ENCODE measurements around the gene PLXNB2.

The PLXNB2 gene

DNA sequence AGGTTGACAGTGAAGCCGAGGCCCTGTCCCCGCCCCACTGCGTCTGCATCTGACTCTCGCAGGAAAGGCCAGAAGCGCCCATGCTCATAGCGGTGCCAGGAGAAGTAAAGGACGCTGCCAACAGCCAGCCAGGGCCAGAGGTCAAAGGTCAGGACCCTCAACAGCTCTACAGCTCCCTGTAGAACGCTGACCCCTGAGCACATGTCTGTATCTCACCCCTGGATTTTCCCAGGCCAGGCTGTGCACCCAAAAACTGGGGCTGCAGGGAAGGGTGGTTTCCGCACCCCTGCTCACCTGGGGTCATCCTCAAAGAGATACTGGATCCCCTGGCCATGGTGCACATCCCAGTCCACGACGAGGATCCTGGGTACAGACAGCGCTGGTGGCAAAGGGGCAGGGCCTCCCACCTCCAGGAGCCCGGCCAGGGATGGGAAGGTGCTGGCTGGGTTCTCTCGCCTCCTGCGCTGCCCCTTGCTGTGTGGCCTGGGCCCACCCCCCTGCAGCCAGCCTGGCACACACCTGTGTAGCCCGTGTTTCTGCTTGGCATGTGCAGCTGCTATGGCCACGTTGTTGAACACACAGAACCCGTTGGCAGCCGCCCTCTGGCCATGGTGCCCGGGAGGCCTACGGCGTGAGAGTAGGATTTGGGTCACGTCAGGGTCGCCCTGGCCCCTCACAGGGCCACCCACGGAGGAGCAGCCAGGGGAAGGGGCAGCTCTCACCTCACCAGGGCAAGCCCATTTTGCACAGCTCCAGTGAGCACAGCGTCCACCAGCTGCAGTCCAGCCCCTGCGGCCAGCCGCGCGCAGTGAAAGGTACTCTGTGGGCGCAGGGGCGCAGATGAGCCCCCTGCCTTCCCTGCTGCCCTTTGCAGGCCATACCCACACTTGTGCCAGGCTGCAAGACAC is 57.9 kb downstream of the PLXNB2 start:
- peak overlapping the region; percentile 88 for H3K27ac ChIP-seq
- TF ChIP-seq ZFX (IDR thresholded peaks at IDR 0.05): no peak
- TF ChIP-seq, protein P1, sequence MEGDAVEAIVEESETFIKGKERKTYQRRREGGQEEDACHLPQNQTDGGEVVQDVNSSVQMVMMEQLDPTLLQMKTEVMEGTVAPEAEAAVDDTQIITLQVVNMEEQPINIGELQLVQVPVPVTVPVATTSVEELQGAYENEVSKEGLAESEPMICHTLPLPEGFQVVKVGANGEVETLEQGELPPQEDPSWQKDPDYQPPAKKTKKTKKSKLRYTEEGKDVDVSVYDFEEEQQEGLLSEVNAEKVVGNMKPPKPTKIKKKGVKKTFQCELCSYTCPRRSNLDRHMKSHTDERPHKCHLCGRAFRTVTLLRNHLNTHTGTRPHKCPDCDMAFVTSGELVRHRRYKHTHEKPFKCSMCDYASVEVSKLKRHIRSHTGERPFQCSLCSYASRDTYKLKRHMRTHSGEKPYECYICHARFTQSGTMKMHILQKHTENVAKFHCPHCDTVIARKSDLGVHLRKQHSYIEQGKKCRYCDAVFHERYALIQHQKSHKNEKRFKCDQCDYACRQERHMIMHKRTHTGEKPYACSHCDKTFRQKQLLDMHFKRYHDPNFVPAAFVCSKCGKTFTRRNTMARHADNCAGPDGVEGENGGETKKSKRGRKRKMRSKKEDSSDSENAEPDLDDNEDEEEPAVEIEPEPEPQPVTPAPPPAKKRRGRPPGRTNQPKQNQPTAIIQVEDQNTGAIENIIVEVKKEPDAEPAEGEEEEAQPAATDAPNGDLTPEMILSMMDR (conservative IDR thresholded peaks at IDR 0.05): no peak

DNA sequence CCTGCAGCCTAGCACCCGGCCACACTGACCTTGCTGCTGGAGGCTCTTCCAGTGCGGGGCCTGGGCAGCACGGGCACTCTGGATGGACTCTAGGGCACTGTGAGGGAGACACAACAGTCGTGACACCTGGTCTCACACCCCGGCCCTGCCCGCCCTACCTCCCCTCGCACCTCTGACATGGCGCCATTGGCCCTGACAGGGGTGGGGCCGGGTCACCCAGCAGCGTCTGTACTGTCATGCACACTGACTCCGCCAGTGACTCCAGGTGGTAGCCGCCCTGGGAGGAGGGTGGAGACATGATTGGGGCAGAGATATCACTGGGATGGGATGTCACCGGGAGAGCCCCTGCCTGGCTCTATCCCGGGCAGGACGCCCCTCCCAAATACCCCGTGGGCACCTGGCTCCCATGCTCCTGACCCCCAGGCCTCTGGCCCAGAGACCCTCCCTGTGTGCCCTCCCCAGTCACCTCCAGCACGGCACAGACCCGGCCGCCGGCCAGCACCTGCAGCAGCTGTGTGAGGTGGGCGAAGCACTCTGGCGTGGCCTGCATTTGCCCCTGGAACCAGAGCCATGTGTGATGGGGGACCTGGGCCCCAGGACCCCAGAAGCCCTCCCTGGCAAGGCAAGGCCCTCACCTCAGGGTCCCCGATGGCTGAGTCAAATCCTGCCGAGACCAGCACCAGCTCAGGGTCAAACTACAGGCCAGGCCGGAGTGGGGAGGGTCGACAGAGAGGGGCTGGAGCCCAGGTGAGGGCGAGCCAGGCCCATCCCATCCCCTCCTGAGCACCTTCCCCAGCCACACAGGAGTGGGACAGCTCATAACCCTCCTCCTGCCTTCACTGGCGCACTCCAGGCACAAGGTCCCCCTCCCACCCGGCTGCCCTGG is 59.0 kb downstream of the PLXNB2 start:
- TF ChIP-seq, protein P1 (conservative IDR thresholded peaks at IDR 0.05): no peak
- TF ChIP-seq ZFX (IDR thresholded peaks at IDR 0.05): no peak
- H3K27ac ChIP-seq: peak overlapping the region; percentile 3; the same call in 1 of the 2 replicates

DNA sequence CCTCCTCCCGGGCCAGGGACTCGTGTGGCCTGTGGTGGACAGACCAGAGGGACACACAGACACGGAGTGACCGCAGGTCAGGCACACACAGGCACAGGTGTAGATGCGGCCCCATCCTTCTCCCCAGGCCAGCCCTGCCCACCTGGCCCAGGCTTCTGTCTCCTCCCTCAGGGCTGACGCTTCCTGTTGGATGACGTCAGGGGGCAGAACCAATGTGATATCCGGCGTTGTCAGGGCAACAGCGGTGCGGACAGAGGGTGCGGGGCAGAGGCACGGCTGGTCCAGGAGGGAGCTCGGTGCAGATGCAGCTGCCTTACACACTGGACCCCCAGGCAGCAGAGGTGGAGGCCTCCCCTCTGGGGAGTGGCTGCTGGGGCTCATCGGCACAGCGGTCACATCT is 59.7 kb downstream of the PLXNB2 start:
- peak overlapping the region; percentile 3; the same call in 1 of the 2 replicates for H3K27ac ChIP-seq

DNA sequence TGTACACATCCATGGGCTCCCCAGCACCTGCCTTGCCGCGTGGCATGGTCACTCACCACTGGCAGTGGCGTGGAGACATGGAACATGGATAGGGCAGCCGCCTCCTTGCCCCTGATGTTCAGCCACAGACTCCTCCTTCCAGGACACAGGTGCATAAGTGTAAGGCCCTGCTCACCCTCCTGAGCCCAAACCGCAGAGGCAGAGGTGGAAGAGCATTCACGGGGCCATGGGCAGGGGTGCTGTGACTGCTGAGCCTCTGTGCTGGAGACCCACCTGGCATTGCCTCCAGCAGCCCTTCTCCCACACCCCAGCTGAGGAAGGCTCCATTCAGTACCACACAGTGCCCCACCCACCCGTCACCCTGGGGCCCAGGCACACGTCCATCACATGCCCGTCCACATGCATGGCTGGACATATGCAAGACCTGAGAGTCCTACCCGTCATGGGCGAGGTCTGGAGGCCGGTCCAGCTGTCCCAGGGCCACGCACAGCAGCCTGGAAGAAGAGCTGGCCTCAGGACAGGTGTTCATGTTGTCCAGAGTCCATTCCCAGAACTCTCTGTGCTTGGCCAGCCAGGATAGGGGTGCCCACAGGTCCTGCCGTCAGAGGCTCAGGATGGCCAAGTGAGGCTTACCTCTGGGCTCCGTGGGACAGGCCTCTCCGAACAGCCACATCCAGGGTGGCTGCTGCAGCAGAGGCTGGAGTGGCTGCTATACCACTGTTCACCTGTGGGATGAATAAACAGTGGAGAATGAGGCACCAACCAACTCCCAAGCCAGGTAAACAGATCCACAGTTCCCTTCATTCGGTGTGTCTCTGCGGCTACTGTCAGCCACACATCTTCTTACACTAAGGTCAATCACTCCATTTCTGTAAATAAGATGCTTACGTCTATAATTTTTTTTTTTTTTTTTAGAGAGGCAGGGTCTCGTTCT is 60.9 kb downstream of the PLXNB2 start:
- no peak for TF ChIP-seq ZFX (IDR thresholded peaks at IDR 0.05)
- TF ChIP-seq, protein P1 (conservative IDR thresholded peaks at IDR 0.05): no peak; the same call in 1 of the 2 replicates
- H3K27ac ChIP-seq: peak overlapping the region; percentile 84; the same call in 1 of the 2 replicates

More for the DNA sequence above, 59.7 kb downstream of the PLXNB2 start:
- TF ChIP-seq, protein P1 (conservative IDR thresholded peaks at IDR 0.05): no peak
- TF ChIP-seq ZFX (IDR thresholded peaks at IDR 0.05): no peak

DNA sequence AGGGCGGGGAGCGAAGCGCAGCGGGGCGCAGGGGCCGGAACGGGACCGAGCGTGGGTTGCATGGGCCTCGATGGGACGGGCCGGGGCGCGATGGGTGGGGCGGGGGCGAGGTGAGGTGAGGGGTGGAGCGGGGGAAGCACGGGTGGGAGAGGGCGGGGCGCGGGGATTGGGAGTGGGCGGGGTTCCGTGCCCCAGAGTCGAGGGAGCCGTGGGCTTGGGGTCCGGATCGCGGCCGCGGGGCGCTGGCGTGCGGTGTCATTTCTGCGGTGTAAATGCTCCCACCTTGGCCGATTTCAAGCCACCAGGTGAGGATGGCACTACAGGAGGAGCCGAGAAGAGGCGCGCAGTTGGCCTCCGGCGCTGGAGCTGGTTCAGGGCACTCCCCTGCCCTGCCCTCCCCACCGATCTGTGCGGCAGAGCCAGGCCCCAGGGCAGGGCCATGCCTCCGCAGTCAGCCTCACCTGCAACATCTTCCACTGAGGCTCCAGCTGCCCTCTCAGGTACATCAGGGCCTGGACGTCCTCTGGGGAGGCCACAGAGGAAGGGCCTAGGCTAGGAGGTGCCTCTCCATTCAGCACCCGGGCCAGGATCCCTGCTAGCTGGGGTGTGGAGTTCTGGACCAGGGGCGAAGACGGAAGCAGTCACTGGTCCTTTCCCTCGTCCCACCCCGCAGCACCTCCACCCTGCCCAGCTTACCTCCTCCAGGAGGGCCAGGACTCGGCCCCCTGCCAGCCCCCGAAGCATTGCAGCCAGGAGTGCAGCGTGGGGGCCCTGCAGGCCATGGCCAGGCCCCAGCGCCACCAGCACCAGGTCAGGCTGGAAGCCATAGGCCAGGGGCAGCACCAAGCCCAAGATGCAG is 62.0 kb downstream of the PLXNB2 start:
- peak overlapping the region; percentile 84 for H3K27ac ChIP-seq
- TF ChIP-seq ZFX (IDR thresholded peaks at IDR 0.05): peak; percentile 3; the same call in 1 of the 2 replicates
- TF ChIP-seq, protein P1 (conservative IDR thresholded peaks at IDR 0.05): no peak
